Liver (tissue), 3 donors: ENCODE results near the gene OSBP2.
"Not testable (repeated sequence)": the region's sequence is repeated elsewhere in the genome, so short reads cannot be mapped to it uniquely, and the experiment has no call there.

Source experiments
- CTCF ChIP-seq: fragments of 150-350 bp; IDR thresholded peaks from 2 replicates; pipeline ENCODE4 v1.5.1; 2017; ENCODE audit warnings: improper control_type of control experiment, low read depth, low read length; ENCODE audit not compliant: missing input control
- HNF4G ChIP-seq: IDR thresholded peaks from 2 replicates; pipeline ENCODE4 v1.6.1; 2016; ENCODE audit warnings: antibody characterized with exemption
- REST ChIP-seq: IDR thresholded peaks from 2 replicates; pipeline ENCODE4 v1.6.1; 2016; ENCODE audit warnings: antibody characterized with exemption, mild to moderate bottlenecking
- YY1 ChIP-seq: IDR thresholded peaks from 2 replicates; pipeline ENCODE4 v1.6.1; 2016; ENCODE audit warnings: antibody characterized with exemption, mild to moderate bottlenecking
- donor health status: healthy.
- donor health status: healthy.

DNA sequence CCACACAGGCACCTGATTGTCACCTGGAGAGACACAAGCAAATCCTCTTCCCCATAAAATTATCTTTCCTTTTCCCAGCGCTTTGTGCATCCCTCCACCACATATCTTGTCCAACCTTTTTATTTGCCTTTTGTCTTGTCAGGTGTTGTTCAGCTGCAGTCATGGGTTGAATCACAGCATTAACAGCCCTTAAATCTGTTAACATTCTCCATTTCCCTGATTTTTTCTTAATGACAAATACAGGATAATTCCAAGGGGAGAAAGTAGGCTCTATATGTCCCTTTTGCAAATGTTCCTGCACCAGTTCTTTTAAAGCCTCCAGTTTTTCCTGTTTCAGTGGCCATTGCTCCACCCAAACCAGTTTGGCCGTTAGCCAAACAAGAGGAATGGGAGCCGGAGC is 18.1 kb upstream of the OSBP2 start:
- TF ChIP-seq CTCF, YY1, REST, HNF4G: not testable (repeated sequence)
